WTC11 (cell line): ENCODE data around the gene MYOF.

Experiments used
- CBFB ChIP-seq: sonication (generic); formaldehyde crosslinking; IDR thresholded peaks from 2 replicates; pipeline ENCODE4 v1.8.1; 2022; ENCODE audit warnings: mild to moderate bottlenecking, low read depth, missing genetic modification reagents
- CREB1 ChIP-seq: sonication (generic); formaldehyde crosslinking; IDR thresholded peaks from 2 replicates; pipeline ENCODE4 v1.8.0; 2023; ENCODE audit warnings: mild to moderate bottlenecking, missing genetic modification reagents
- FOXJ3 ChIP-seq: sonication (generic); formaldehyde crosslinking; IDR thresholded peaks from 2 replicates; pipeline ENCODE4 v1.9.0; 2021; ENCODE audit warnings: missing genetic modification reagents, mild to moderate bottlenecking, borderline replicate concordance
- FOXK1 ChIP-seq: sonication (generic); formaldehyde crosslinking; IDR thresholded peaks from 2 replicates; pipeline ENCODE4 v1.8.0; 2022; ENCODE audit warnings: mild to moderate bottlenecking, moderate library complexity, missing genetic modification reagents
- JUN ChIP-seq: sonication (generic); formaldehyde crosslinking; IDR thresholded peaks from 2 replicates; pipeline ENCODE4 v1.8.0; 2023; ENCODE audit warnings: mild to moderate bottlenecking, missing genetic modification reagents
- RELA ChIP-seq: sonication (generic); formaldehyde crosslinking; IDR thresholded peaks from 2 replicates; pipeline ENCODE4 v1.8.1; 2022; ENCODE audit warnings: missing genetic modification reagents, mild to moderate bottlenecking, borderline replicate concordance
- RORB ChIP-seq: fragments of 250-450 bp; sonication (Bioruptor Pico); IDR thresholded peaks from 2 replicates; pipeline ENCODE4 v1.9.0; 2021; ENCODE audit warnings: mild to moderate bottlenecking
- SMAD4 ChIP-seq: sonication (generic); formaldehyde crosslinking; IDR thresholded peaks from 2 replicates; pipeline ENCODE4 v1.8.0; 2022; ENCODE audit warnings: mild to moderate bottlenecking, missing genetic modification reagents
- TEAD1 ChIP-seq: sonication (generic); formaldehyde crosslinking; IDR thresholded peaks from 2 replicates; pipeline ENCODE4 v1.8.0; 2022; ENCODE audit warnings: mild to moderate bottlenecking, missing genetic modification reagents
- ZNF317 ChIP-seq: sonication (generic); formaldehyde crosslinking; IDR thresholded peaks from 2 replicates; pipeline ENCODE4 v1.8.1; 2023; ENCODE audit warnings: low read depth, mild to moderate bottlenecking, moderate library complexity, missing genetic modification reagents, borderline replicate concordance
- TF ChIP-seq, protein P1 (sequence below): sonication (generic); formaldehyde crosslinking; IDR thresholded peaks from 2 replicates; pipeline ENCODE4 v1.8.1; 2022; ENCODE audit warnings: mild to moderate bottlenecking, moderate library complexity, missing genetic modification reagents
- TF ChIP-seq, protein P2 (sequence below): fragments of 200-600 bp; IDR thresholded peaks from 2 replicates; pipeline ENCODE4 v1.8.0; 2022; ENCODE audit warnings: antibody characterized with exemption
- TF ChIP-seq, protein P3 (sequence below): sonication (generic); formaldehyde crosslinking; IDR thresholded peaks from 2 replicates; pipeline ENCODE4 v1.8.1; 2023; ENCODE audit warnings: mild to moderate bottlenecking, missing genetic modification reagents, moderate library complexity
- TF ChIP-seq, protein P4 (sequence below): sonication (generic); formaldehyde crosslinking; IDR thresholded peaks from 2 replicates; pipeline ENCODE4 v1.8.0; 2022; ENCODE audit warnings: mild to moderate bottlenecking, missing genetic modification reagents

DNA sequence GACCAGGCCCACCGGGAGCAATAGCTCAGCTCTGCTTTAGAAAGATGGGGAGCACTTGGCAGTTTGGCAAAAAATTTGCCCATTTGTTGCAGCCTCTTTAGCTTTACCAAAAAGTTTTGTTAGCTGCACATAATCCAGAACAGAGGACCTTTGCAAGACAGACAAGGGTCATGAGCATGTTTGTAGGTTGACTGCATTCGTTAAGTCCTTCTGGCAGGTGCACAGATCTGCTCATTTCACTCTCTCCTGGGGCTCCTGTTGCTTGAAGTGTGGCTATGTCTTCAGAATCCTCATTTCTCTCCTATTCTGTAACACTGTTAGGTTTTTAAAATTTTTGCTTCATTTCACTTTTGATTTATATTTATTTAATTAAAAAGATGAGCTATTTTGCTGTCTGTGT lies 96.8 kb downstream of the MYOF start:
- no peak for TF ChIP-seq RORB (CRISPR knock-in tag)
- TF ChIP-seq, protein P1, sequence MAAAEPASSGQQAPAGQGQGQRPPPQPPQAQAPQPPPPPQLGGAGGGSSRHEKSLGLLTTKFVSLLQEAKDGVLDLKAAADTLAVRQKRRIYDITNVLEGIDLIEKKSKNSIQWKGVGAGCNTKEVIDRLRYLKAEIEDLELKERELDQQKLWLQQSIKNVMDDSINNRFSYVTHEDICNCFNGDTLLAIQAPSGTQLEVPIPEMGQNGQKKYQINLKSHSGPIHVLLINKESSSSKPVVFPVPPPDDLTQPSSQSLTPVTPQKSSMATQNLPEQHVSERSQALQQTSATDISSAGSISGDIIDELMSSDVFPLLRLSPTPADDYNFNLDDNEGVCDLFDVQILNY (CRISPR knock-in tag): no peak
- no peak for TF ChIP-seq CREB1 (CRISPR knock-in tag)
- no peak for TF ChIP-seq ZNF317 (CRISPR knock-in tag)
- no peak for TF ChIP-seq TEAD1 (CRISPR knock-in tag)
- TF ChIP-seq FOXJ3: no peak
- TF ChIP-seq, protein P2, sequence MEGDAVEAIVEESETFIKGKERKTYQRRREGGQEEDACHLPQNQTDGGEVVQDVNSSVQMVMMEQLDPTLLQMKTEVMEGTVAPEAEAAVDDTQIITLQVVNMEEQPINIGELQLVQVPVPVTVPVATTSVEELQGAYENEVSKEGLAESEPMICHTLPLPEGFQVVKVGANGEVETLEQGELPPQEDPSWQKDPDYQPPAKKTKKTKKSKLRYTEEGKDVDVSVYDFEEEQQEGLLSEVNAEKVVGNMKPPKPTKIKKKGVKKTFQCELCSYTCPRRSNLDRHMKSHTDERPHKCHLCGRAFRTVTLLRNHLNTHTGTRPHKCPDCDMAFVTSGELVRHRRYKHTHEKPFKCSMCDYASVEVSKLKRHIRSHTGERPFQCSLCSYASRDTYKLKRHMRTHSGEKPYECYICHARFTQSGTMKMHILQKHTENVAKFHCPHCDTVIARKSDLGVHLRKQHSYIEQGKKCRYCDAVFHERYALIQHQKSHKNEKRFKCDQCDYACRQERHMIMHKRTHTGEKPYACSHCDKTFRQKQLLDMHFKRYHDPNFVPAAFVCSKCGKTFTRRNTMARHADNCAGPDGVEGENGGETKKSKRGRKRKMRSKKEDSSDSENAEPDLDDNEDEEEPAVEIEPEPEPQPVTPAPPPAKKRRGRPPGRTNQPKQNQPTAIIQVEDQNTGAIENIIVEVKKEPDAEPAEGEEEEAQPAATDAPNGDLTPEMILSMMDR: no peak
- TF ChIP-seq RELA (CRISPR knock-in tag): no peak
- no peak for TF ChIP-seq JUN (CRISPR knock-in tag)
- TF ChIP-seq, protein P3, sequence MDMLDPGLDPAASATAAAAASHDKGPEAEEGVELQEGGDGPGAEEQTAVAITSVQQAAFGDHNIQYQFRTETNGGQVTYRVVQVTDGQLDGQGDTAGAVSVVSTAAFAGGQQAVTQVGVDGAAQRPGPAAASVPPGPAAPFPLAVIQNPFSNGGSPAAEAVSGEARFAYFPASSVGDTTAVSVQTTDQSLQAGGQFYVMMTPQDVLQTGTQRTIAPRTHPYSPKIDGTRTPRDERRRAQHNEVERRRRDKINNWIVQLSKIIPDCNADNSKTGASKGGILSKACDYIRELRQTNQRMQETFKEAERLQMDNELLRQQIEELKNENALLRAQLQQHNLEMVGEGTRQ (CRISPR knock-in tag): no peak
- TF ChIP-seq, protein P4, sequence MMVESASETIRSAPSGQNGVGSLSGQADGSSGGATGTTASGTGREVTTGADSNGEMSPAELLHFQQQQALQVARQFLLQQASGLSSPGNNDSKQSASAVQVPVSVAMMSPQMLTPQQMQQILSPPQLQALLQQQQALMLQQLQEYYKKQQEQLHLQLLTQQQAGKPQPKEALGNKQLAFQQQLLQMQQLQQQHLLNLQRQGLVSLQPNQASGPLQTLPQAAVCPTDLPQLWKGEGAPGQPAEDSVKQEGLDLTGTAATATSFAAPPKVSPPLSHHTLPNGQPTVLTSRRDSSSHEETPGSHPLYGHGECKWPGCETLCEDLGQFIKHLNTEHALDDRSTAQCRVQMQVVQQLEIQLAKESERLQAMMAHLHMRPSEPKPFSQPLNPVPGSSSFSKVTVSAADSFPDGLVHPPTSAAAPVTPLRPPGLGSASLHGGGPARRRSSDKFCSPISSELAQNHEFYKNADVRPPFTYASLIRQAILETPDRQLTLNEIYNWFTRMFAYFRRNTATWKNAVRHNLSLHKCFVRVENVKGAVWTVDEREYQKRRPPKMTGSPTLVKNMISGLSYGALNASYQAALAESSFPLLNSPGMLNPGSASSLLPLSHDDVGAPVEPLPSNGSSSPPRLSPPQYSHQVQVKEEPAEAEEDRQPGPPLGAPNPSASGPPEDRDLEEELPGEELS (CRISPR knock-in tag): no peak
- no peak for TF ChIP-seq SMAD4 (CRISPR knock-in tag)
- no peak for TF ChIP-seq CBFB
- no peak for TF ChIP-seq FOXK1 (CRISPR knock-in tag)
